NCI-H146 (cell line): ENCODE data around the gene SH3TC2.

Source experiments
- DNase-seq: peaks from one replicate; lab custom pipeline; 2025; lab: John Stamatoyannopoulos, UW

Gene SH3TC2

DNA sequence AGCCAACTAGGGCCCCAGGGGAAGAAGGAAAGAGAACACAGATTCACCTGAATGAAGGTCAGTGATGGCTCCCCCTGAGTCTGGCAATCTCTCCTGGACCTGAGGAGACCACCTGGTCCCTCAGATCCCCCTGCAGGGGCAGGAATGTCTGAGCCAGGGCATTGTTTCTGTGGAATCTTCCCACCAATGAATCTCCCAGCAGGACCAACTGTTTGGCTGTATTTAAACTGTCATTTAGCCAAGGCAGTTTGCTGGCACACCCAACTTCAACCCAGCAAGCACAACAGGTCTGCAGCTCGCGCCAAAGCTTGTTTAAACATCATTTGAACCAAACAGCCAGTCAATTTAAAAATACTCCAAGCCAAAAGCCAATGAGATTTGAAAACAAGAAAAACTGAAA, 92.6 kb downstream of the SH3TC2 start:
- no peak for DNase-seq

DNA sequence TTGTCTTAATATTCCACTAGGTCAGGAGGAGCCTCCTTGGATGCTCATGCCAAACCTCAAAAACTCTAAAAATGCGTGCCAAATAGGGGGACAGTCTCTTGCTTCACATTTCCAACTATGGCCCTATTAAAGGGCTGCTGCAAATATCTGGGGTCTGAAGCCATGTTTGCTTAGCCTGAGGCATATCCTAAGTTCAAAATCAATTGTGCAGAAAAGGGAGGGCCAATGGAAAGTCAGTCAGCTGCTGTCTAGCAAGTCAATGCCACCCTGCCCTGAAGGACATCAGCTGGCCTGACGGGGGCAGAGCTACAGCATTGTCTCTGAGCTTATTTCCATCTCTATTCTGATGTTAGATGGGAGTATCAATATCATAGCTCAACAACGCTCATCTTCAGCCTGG, 93.6 kb downstream of the SH3TC2 start:
- DNase-seq: no peak

DNA sequence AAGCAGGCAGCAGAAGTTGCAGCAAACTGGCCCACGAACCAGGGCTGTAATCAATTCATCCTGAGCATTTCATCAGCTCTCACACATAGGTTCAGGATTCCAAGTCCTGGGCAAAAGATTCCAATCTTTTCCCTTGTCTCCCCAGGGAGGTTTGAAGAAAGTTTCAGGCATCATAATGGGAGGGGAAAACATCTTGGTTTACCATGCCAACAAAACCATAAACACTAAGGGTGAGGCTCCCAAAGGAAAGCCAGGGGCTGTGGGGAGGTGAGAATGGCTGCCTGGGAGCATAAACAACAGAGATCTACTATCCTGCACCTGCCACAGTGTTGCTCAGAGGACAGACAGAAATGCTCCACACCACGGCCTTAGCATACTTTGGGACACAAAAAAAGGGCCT, 94.6 kb downstream of the SH3TC2 start:
- DNase-seq: no peak

DNA sequence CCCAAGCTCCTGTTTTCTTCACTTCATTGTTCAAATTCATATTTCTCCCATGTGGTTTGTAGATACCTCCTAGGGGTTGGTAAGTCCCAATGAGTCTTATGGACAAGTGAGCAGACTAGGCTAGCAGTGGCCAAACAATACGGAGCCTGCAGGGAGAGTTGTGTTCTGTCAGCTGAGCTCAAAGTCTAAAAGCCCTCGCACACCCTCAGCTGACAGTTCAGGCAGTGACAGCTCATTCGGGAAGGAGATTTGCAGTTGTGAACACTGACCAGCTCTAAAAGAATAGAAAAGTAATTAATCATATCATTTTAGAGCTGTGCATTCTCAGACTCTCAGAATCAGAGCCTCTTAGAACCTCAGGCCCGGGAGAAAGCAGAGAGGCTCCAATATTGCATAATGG, 95.1 kb downstream of the SH3TC2 start:
- no peak for DNase-seq

DNA sequence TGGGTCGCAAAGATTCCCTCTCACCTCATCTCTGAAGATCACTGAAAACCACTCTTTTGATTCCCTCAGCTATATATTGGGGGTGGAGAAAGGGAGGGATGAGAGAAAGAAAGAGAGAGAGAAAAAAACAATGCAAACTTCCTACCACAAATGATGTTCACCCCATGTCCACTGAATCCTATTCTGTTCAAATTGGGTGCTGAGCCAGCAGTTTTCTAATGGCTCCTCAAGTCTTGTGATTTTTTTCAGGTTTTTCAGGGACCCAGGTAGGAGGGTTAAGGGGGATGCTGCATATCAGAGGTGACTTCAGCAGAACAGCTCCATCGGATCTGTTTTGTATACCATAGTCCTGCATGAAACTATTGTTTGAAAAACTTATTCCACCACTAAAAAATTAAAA, 95.9 kb downstream of the SH3TC2 start:
- no peak for DNase-seq

DNA sequence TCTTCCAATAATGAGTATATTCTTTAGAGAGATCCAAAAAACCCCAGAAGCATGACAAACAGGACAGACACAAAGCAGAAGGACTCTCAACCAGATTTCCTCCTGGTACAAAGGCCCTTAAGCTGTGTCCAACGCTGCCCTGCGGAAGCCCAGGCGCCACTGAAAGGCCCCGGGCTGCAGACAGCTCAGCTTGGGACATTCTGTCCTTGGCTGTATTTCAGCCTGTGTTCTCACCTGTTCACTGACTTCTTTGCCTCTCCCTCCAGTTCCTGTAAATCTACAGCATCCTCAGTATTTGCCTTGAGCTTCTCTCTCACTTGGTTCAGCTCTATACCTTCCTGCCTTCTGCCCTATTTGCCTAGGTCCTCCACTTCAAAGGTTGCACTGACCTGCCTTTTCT, 96.5 kb downstream of the SH3TC2 start:
- DNase-seq: no peak

DNA sequence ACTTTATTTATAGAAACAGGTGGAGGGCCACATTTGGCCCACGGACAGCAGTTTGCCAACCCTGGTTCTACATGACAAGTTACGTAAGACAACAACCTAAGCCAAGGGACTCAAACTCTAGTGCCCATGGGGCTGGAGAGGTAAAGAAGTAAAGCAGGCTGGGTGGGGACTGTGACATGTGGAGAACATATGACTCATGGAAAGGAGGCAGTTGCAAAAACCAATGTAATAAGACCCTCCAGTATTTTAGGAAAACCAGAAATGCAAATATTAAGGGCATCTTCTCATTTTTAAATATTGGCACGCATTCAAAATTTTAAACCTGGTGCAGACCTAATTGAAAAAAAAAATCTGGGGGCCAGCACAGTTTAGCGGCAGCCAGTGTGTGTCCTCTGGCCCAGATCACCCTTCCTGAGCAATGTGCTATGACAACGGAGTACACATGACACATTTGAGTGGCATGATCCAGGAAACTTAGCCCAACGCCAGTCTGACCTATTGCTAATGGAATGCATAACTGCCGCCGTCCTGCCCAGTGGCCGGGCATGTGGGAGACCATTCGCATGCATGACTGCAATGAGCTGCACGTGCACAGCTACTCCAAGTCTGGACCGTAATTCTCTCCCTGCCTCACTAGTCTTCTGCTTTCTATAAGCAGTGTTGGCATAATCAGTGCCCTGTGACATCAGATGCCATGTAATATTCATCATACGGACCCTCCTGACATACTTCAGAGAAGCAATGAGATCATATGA, 97.2 kb downstream of the SH3TC2 start:
- DNase-seq: no peak

DNA sequence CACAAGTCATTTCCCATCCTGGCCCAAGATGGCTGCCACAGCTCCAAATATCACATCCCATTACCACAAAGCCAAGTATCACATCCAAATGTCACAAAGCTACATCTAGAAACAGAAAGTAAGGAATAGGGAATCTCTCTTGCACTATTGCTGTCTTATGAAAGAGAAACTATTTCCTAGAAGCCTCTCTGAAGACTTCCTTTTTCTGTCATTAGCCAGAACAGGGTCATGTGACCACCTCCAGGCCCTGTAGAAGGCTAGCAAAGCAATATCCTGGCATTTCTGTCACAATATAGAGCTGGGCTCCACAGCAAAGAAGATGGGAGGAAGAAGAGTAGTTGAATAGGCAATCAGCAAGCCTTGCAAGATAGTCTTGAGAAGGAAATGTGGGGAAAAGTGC, 99.2 kb downstream of the SH3TC2 start:
- DNase-seq: no peak

DNA sequence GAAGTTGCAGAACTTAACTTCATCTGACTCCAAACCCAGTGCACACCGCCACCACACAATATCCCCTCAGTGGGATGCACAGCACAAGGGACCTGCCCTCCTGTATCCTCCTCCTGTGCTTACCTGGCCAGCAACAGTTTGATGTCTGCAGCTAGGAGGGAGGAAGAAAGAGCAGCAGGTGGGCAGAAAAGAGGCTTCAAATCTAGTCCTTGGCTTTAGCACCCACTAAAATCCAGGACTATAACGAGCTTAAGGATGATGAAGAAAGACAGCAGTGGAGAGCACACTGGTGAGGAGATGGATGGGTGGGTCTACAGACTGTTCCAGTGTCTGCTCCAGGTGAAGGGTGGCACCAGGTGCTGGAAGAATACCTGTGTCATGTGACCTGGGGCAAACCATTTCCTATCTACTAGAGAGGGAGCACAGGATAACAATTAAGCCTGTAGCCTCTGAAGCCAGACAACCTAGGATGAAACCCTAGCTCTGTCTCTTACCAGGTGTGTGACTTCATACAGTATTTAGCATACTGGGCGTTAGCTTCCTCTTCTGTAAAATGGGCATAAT, 100.0 kb downstream of the SH3TC2 start:
- DNase-seq: no peak

DNA sequence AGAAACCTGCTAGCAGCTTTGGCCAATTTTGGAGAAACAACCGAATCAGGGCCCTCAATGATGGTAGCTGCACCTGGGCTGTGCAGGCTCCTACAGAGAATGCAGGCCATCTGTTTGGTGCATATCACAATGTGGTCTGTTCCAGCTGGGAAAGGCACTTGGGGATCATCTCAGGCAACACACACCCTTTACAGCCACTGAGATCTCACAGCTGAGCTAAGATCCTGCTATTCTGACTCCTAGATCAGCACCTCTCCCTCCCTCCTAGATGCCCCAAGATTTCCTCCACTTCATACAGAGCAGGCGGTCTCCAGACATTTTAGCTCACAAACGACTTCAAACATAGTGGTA, 100.7 kb downstream of the SH3TC2 start:
- DNase-seq: no peak

DNA sequence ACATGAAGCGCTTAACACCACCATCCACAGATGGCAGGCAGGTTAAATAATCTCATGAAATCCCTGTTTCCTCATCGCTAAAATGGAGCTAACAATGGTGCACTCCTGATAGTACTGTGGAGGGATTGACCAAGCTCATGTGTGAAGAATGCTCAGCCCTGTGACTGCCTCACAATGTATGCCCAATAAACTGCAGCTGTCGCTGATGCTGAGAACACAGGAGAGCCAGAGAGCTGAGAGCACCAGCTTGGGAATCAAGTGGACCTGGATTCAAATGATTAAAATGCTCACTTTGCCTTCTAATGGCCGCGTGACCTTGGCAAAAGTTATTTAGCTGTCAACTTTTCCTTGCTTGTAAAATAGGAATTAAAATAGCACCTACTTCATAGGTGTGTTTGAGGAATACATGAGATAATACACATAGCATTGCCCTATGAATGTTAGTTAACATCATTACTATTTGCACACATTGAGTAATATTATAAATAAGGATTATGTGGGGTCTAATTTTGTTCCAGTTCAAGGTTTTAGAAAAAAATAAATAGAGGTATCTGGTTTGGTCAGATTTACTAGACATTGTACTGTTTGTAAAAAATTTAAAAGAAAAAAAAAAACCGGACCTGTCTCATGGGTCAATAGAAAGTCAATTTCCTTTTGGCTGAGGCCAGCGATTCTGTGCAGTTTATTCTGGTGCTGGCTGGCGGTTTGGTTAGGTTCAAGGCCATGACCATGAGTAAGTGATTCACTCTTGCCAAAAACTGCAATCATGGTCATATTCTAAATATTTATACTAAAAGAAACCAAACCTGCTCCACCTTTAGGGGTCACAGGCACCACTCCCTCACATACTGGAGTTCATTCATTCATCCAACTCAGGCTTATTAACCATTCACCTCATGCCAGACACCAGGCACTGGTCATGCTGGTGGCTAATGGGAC, 101.3 kb downstream of the SH3TC2 start:
- DNase-seq: no peak

DNA sequence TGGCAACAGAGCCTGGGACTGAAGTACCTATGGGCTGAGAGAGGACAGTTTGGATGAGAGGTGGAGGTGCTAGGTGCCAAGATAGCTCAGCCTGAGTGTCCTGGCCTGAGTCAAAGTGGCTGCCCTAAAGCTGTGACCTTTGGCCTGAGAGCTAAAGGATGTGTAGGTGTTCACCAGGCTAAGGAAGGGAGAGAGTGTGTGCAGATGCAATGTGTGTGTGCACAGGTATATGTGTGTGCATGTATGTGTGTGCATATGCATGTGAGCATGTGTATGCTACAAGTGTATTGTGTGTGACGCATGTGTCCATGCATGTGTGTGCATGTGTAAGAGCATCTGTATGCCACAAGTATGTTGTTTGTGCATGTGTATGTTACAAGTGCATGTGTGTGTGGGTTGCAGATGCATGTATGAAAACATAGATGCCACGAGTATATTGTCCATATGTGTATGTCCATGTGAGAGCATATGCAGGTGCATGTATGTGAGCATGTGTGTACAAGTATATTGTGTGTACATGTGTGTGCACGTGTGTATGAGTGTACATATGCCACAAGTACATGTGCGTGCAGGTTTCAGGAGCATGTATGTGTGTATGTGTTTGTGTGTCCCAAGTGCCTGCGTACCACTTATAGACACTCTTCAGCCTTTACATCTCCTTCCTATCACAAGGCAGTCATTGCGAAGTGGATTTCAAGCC, 102.6 kb downstream of the SH3TC2 start:
- DNase-seq: no peak

DNA sequence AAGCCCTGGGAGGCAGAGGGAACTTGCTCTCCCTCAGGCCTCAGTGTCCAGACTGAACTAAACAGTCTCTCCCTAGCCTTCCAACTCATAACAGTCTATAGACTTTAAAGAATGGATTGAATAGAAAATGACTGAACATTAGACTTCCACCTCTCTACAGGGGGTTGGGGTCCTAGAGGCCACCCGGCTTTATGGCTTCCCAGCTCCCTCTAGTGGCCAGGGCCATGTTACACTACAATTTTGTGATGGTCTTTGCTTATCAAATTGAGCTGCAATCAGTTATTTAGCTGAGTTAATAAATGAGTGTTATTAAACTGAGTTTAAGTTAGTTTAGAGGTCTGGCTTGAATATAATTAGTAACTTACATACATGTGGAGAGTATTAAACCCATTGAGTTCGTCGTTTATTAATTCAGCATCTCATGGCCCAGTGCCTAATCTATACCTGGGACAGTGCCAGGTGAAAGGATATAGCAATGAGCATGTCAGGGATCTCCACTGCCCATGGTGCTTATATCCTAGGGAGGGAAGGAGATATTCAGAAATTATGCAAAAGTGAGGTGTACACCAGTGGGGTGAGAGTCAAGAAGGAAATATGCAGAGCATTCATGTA, 105.2 kb downstream of the SH3TC2 start:
- peak; percentile 5 for DNase-seq

DNA sequence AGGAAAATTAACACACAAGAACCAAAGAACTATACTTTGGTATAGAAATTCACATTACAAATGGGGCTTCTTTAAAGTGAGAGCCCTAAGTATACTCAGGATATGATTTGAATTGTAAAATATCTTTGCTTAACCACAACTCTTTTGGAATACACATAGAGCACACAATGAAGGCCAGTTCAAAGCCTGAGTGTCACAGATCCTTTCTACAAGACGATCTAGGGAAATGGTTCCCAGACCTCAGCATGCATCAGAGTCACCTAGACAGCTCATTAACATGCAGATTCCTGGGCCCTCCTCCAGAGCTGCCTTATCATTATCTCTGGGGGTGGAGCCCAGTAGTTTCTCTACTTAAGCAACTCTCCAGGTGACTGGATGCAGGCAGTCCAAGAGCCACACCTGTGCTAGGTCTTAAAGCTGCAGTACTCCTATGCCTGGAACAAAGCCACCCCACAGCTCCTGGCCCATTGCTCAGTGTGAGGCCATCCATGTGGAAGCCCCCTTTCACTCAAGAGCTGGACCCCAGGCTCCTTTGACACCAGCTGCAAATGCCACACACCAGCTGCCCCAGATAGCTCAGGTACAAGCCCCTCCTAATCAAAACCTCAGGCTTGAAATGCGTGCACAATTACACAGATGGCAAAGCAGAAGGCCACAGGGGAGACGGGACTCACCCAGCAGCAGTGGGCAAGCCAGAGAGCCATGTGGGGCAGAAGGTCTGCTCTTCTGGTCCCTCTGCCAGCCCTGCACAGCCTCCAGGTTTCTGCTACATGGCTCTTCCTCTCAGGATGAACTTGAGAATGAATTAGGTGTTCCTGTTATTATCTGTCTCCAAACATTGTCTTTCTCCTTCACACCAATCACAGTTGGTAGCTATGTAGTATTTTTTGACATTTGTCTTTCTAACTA, 106.1 kb downstream of the SH3TC2 start:
- no peak for DNase-seq
